HL-60 (cell line): Measurements from ENCODE around the gene TMEM59L.

Experiments used
- DNase-seq, 2 experiments: peaks; one replicate each; pipeline ENCODE4 v3.0.0-alpha.2; 2010 to 2020; ENCODE audit warnings: low read depth in 1 of 2, low spot score in 1 of 2
- H3K27ac ChIP-seq: fragments of 250-450 bp; sonication (Bioruptor Pico); replicated peaks from 2 replicates; pipeline ENCODE4 v1.5.1; 2020; ENCODE audit warnings: mild to moderate bottlenecking, moderate library complexity
- H3K27me3 ChIP-seq: fragments of 250-450 bp; sonication (Bioruptor Pico); 2 replicates; pipeline ENCODE4 v1.5.1; 2021; ENCODE audit warnings: mild to moderate bottlenecking, moderate library complexity; ENCODE audit not compliant: insufficient read depth, poor library complexity, severe bottlenecking
- H3K4me3 ChIP-seq: replicated peaks from 2 replicates; pipeline ENCODE4 v1.5.1; 2011; ENCODE audit warnings: mild to moderate bottlenecking, control low read depth, low read length; ENCODE audit not compliant: insufficient read depth
- GABPA ChIP-seq: IDR thresholded peaks from 2 replicates; pipeline ENCODE4 v1.6.1; 2012; ENCODE audit warnings: low read depth
- POLR2AphosphoS5 ChIP-seq: IDR thresholded peaks from 2 replicates; pipeline ENCODE4 v1.6.1; 2012; ENCODE audit warnings: low read depth
- SPI1 ChIP-seq: IDR thresholded peaks from 2 replicates; pipeline ENCODE4 v1.6.1; 2012; ENCODE audit warnings: low read depth, mild to moderate bottlenecking, borderline replicate concordance
- TF ChIP-seq, protein P1 (sequence below): IDR thresholded peaks from one replicate; pipeline ENCODE4 v1.5.1; 2011; ENCODE audit warnings: low read length, control low read depth, inconsistent platforms; ENCODE audit not compliant: insufficient read depth
- TF ChIP-seq, protein P2 (sequence below): IDR thresholded peaks from 2 replicates; pipeline ENCODE4 v1.6.1; 2012; ENCODE audit warnings: low read depth; ENCODE audit not compliant: insufficient replicate concordance

Gene TMEM59L

DNA sequence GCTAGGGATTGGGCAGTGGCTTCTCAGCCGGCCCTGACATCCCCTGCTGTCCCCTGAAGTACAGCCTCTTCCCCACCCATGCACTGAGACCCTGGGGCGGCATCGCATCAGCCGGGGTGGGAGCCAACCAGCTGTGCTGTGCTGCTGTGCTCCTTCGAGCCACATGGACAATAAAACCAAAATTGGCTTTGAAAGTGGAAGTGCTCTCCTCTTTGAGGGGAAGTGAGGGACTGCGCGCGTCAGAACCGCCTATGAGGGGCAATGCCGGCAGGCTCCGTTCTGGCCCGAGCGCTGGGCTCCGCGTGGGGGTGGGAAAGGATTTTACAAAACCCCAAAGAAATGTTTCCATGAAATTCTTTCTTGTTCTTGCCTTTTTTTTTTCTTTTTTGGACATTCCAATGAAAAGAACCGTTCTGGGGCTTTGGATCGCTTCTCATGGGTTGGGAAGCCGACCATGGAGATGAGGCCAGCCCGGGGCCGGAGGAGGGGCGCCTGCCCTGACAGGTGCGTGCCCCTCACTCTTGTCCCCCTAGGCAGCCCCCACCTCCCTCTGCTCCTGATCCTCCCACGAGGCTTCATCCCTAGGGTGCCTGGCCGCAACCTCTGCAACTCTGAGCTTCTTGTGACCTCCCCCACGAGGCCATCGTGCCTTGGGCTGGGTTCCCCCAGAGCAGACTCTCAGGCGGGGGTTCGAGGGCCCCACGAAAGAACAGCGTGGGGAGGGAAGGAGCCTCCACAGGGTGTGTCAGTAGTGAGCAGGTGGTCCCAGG, 46.8 kb downstream of the TMEM59L start:
- Histone ChIP-seq H3K4me3 (no peak overlapping the region), H3K27ac (no peak overlapping the region), H3K27me3 (no peaks in the 10 kb centered on the region)
- peak; percentile 93 for TF ChIP-seq SPI1
- TF ChIP-seq, protein P1, sequence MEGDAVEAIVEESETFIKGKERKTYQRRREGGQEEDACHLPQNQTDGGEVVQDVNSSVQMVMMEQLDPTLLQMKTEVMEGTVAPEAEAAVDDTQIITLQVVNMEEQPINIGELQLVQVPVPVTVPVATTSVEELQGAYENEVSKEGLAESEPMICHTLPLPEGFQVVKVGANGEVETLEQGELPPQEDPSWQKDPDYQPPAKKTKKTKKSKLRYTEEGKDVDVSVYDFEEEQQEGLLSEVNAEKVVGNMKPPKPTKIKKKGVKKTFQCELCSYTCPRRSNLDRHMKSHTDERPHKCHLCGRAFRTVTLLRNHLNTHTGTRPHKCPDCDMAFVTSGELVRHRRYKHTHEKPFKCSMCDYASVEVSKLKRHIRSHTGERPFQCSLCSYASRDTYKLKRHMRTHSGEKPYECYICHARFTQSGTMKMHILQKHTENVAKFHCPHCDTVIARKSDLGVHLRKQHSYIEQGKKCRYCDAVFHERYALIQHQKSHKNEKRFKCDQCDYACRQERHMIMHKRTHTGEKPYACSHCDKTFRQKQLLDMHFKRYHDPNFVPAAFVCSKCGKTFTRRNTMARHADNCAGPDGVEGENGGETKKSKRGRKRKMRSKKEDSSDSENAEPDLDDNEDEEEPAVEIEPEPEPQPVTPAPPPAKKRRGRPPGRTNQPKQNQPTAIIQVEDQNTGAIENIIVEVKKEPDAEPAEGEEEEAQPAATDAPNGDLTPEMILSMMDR = no peak
- TF ChIP-seq, protein P2, sequence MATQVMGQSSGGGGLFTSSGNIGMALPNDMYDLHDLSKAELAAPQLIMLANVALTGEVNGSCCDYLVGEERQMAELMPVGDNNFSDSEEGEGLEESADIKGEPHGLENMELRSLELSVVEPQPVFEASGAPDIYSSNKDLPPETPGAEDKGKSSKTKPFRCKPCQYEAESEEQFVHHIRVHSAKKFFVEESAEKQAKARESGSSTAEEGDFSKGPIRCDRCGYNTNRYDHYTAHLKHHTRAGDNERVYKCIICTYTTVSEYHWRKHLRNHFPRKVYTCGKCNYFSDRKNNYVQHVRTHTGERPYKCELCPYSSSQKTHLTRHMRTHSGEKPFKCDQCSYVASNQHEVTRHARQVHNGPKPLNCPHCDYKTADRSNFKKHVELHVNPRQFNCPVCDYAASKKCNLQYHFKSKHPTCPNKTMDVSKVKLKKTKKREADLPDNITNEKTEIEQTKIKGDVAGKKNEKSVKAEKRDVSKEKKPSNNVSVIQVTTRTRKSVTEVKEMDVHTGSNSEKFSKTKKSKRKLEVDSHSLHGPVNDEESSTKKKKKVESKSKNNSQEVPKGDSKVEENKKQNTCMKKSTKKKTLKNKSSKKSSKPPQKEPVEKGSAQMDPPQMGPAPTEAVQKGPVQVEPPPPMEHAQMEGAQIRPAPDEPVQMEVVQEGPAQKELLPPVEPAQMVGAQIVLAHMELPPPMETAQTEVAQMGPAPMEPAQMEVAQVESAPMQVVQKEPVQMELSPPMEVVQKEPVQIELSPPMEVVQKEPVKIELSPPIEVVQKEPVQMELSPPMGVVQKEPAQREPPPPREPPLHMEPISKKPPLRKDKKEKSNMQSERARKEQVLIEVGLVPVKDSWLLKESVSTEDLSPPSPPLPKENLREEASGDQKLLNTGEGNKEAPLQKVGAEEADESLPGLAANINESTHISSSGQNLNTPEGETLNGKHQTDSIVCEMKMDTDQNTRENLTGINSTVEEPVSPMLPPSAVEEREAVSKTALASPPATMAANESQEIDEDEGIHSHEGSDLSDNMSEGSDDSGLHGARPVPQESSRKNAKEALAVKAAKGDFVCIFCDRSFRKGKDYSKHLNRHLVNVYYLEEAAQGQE = no peak
- DNase-seq = peak; percentile 26 to 43

DNA sequence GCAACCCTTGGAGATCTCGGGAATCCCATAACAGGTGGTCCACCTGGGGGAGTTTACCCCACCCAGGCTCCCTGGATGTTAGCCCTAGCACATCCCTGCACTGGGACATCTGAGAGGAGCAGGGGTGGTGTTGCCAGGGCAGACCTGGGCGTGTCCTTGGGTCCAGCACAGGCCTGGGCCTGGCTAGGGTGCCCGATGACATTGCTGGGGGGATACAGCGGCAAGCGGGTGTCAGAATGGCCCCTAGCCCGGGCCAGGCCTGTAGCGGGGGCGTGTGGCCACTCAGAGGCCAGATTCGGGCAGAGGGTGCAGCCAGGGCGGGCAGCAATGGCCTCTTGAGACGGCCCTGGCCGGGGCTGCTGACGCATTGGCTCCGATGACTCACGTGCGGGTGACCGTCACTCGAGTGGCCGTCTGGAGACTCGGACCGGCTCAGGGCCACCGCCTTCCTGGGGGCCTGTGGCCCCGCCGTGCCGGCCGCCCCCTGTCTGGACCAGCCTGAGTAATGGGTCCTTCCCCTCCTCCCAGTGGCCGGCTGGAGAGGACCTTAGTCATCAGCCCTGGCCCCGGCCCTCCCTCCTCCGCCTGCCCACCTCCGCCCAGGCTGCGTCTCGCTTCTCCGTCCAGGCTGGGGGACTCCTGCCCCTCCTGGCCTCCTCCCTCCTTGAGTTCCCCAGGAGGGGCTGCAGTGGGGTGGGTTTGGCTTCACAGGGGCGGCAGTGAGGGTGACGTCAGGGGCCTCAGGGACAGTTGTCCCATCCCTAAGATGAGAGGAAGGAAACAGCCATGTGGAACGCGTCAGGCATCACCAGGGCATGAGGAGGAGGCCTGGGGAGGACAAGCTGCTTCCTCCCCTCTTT, 47.6 kb downstream of the TMEM59L start:
- Histone ChIP-seq H3K27me3 (no peaks in the 10 kb centered on the region), H3K4me3 (no peak overlapping the region), H3K27ac (no peak overlapping the region)
- no peak for DNase-seq
- no peak for TF ChIP-seq POLR2AphosphoS5

DNA sequence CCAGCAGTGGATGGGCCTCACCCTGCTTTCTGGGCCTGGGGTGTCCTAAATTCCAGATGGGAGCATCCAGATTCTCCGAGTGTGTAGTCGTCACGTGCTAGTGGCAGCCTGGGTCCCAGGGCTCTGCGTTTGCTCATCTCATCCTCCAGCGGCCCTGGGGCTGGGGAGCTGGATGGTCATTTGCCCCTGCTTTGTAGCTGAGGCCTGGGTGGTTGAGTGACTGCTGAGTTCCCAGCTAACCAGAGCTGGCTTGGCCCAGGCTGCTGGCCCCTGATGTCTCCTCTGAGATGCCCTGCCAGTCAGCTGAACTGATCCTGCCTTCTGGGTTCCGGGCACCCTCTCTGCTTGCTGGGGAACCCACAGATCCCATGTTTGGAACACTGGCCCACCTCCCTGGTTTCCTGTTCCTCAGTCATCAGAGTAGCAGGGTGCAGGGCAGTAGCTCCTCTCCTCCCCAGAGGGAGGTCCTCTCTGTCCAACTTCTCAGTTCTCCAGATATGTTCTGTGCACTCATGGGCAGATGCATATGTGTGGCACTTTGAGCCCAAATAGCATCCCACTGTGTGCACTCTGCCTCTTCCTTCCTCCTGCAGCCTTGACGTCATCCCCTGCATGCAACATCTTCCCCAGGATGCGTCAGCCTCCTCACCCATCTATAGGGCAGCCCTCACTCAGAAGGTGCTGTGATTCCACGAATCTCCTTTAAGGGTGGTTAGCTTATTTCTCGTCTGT, 48.4 kb downstream of the TMEM59L start:
- no peak for DNase-seq
- H3K27ac ChIP-seq = no peak overlapping the region
- no peaks in the 10 kb centered on the region for H3K27me3 ChIP-seq
- no peak overlapping the region for H3K4me3 ChIP-seq
- no peak for TF ChIP-seq POLR2AphosphoS5
- no peak for TF ChIP-seq SPI1
- TF ChIP-seq, protein P2 = no peak
- no peak for TF ChIP-seq GABPA
- TF ChIP-seq, protein P1 = no peak
